HG02973 (cell line): Measurements from ENCODE around the gene LYST.
"Not testable (repeated sequence)": the region's sequence is repeated elsewhere in the genome, so short reads cannot be mapped to it uniquely, and the experiment has no call there.

Experiments used
- ATAC-seq: cut with Tn5 transposase; IDR thresholded peaks from one replicate; pipeline ENCODE4 v1.9.1; 2021; ENCODE audit warnings: moderate library complexity; ENCODE audit not compliant: unreplicated experiment

The LYST gene

DNA sequence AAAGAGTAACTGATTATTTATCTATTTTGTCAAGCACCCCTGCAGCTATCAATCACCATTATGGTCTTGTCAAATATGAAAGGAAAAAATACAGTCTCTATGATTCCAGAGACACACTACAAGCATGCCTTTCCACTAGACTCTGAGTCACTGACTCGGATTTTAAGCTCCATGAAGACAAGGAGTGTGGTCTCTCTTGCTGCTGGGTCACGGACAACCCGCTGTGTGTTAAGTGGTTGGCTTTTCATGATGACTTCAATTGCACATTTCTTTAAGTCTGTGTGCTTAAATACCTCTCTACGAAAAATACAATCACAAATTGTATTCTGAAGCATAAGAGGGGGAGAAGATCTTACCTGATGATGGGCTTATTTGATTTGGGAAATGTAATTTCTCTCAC is 203.1 kb downstream of the LYST start:
- no peak for ATAC-seq

DNA sequence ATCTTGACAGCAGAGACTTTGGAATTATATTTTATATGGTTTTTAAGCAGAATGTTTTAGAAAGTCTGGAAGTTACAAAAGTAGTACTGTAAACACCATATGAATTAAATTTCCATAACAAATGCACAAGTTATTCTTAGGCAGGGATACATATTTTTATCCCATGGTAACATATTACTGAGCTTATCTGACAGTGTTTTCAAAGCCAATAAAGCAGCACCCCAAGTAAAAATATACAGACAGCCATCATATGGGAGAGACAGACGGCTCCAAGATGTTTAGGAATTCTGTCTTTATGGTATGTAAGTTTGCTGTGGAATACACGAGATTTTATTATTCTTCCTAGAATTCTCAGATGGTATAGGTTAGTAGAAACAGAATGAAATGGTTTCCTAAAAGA is 205.1 kb downstream of the LYST start:
- no peak for ATAC-seq

DNA sequence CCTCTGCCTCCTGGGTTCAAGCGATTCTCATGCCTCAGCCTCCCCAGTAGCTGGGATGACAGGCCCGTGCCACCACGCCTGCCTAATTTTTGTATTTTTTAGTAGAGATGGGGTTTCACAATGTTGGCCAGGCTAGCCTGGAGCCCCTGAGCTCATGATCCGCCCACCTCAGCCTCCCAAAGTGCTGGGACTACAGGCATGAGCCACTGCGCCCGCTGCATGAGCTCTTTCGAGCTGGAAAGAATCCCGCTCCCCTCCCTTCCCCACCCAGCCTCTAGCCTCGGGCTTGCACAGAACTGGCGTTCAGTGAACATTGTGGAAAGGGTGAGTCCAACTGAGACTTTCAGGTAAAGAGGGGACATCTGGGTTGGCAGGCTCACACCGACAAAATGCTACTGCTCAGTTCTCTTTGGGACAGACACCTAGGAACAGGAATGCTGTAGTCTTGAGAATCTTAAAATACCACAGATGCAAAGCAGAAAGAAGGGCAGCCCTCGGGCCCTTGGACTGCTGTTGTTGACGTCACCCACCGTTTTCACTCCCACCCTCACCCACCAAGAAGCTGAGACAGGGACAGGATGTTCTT is 207.4 kb downstream of the LYST start:
- no peak for ATAC-seq

DNA sequence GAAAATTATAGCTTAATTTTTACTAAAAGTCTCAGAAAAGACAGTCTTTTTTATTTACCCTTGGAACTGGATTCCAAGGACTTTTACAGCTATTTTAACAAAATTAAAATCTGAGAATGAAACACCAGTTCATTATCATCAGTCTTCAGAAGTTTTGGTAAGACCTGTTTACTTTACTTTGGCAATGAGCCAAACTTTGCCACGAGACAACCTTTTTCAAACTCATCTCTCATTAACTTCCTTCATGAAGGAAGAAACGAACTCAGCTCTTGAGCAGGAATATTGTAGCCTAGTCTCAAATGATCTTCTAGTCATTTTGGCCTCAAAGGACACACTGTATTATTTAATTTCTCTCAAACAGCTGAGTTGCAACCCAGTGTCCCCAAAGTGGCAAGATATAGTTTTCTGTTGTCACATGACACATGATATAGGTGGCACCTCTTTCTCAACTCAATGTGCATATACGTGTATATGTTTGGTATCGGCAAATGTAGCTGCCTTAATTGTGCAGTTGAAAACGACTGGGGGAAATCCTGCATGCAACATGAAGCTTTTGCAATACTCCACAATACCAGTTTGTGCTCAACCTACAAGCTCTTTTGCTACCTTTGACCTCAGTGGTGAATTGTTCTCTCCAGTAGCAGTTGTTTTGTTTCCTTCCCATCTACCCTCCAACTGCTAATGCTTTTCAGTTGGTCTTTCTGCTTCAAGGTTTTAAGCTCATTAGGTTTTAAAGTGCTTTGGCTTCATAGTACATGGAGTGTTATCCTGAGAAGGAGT is 208.8 kb downstream of the LYST start:
- ATAC-seq, result no peak

DNA sequence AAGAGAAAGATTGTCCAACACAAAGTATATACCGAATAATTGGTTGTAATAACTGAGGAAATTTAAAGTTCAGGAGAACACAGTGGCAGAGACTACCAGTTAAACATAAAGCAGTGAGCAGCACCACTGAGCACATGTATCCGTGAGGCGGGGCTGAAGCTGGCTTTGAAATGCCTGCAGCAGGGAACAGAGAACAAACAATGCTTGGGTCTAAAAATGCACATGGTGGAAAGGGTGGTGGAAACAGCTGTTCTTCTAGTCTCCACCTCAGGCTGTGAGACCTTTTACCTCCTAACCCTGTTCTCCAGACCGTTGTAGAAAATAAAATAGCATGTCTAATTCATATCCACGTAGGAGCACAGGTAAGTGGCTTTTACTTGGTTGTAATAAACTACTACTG is 209.4 kb downstream of the LYST start:
- ATAC-seq, result no peak

DNA sequence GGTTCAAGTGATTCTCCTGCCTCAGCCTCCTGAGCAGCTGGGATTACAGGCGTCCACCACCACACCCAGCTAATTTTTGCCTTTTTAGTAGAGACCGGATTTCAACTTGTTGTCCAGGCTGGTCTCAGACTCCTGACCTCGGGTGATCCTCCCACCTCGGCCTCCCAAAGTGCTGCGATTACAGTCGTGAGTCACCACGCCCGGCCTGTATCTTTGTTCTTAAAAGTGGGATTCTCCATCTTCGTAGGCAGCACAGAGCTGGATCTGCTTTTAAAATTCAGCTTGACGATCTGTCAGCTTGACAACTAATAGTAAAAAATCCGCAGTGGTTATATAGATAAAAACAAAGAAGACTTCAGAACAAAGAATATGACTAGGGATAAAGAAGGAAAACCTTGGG is 214.3 kb downstream of the LYST start:
- no peak for ATAC-seq

DNA sequence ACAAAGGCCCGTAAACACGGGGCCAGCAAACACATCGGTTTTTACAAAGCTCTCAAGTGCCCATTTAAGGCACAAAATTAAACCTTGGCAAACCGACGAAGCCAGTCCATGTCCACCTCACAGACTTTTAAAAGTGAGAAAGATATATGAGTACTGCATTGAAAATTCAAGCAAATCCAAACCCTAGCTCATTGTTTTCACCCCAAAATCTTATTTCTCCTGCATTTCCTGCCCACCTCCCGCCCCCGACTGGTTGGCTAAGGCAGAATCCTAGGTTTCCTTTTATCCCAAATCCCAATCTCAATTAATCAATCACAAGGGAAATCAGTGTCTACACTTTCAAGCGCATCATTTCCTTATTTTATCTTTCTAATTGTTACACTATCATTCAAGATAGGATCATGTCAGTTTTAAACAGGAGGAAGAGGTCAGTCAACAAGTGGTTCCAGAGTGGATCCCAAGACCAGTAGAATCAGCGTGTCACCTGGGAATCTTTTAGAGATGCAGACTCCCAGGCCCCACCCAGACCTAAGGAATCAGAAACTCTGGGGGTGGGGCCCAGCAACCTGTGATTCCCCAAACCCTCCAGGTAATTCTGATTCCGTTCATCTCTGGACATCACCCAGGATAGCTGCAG is 215.4 kb downstream of the LYST start:
- ATAC-seq, result no peak

DNA sequence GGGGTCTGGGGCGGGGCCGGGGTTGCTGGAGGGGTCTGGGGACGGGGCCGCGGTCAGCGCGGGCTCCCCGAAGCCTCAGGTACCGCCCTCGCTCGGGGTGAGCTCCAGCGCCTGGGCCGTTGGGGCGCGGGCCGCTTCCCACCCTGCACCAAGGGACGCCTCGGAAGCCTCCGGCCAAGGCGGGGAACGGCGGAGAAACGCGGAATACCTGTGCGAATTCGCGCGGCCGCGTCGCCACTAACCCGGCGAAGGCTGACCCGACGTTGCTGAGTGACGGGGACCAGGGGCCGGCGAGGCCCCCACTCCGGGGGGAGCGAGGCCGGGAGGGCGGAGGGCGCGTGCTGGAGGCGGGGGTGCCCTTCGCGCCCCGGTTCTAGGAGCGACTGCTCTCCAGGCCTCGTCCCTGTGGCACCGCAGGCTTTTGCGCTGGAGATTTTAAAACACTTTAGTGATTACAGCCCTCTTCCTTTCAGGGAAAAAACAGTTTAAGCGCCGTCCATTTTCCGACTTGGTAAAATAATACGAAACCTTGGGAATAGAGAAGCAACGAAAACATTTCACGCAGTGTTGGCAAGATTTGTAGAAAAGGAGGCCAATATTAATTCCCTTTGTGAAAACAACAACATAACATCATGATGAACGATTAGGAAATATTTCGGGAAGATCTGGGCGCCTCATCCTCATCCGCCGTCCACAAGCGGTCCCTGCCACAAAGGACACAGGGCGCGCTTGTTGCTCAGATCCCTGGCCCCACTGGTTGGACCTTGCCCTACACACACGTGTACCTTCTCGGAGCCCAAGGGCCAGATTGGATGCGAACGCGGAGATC is 216.2 kb downstream of the LYST start:
- ATAC-seq, result no peak

DNA sequence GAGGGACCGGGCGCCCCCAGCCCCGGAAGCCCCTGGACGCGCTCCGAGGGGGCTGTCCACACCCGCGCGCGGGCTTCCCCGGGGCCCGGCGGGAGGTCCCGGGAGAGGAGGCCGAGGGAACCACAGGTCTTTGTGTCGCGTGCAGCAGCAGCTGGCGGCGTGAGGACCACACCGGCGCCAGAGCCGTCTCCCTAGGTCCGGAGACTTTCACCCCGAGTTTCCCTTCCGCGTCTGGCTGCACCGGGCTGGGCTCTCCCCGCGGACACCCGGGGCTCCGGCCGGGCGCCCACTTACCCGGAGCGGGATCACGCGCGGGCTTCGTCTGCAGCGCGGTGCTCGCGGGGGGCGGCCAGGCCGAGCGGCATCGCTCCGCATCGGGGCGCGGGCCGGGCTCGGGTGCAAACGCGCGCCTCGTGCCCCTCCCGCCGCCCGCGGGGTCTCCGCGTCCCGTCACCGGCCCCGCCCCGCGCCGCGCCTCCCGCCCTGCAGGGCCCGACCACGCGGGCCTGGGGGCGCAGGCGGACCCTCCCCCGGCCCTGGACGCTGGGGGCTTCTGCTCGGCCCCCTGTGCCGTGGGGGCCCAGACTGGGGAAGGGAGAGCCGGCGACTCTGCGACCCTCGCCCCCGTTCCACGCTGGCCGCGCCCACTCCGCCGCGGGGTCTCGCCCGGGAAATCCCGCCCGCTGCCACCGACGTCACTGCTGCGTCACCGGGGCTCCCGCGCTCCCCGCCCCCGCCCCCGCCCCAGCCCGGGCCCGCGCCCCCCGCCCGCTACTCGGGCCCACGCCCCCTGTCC is 217.1 kb downstream of the LYST start, which contains the start of gene GNG4:
Gene GNG4, minus strand, starts transcription at position 417 of the 796 bp plus-strand sequence. CDS start 65,946 bp downstream, outside the sequence.
- ATAC-seq, result peak; percentile 37

DNA sequence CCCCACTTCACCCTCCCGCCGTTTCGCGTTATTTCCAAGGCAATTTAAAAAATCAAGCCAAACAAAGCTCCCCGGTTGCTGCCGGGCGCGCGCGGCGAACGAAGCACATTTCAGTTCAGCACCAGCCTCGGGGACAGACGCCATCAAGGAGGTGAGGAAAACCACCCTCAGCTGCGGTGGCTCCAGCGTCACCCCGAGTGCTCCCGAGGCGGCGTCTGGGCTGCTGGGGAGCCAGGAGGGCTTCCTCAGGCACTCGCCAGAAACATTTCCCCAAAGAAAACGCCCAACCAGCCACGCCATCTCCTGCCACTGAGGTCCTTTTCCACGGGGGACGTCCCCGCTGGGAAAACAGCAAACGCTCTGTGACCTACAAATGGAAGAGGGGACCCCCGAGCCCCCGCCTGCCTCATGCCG is 217.7 kb downstream of the LYST start:
- ATAC-seq, result peak; percentile 49

DNA sequence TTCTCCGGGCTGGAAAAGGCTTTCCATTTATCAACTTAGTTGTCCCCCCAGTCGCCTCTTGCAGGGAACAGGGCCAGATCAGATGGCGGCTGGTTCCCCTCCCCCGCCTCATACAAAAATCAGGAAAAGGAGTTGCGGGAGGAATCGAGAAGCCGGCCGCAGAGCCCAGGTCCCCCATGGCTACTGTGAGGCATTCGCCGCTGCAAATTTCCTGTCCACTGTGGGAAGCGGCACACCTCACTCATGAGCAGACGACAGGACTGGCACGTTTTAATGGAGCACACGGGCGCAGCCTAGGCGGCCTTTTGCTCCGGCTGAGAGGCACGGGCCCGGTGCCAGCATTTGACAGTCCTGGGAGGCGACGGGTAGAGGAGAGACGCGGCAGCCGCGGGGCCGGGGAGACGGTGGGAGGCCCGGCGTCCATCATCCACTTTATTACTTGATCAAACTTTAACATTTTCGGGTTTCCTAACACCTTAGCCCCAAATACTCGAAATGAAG is 218.2 kb downstream of the LYST start:
- no peak for ATAC-seq

DNA sequence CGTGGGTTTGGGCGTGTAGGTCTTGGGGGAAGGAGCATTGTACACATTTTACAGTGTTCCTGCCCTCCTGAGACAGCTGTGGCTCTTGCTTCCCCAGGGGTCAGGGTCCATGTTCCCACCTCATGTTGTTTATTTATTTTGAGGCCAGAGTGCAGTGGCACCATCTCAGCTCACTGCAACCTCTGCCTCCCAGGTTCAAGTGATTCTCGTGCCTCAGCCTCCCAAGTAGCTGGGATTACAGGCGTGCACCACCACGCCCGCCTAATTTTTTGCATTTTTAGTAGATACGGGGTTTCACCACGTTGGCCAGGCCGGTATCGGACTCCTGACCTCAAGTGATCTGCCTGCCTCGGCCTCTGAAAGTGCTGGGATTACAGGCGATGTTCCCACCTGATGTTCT is 219.2 kb downstream of the LYST start:
- ATAC-seq, result not testable (repeated sequence)

DNA sequence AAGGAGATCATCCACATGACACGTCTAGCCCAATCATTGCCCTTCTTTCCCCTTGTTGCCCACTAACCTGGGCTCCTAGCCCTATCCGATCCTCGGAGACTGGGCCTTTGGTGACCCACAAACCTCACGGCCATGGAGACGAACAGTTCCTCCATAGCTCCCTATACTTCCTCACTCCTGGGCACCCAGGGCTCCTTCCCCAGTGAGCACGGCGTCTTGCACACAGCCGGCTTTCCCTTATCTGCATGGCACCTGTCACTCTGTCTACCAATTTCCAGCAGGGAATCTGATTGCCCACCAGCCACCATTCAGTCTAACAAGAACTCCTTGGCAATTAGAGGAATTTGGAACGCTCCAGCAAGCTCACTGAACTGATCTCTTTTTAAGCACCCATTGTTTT is 220.2 kb downstream of the LYST start:
- ATAC-seq, result no peak

DNA sequence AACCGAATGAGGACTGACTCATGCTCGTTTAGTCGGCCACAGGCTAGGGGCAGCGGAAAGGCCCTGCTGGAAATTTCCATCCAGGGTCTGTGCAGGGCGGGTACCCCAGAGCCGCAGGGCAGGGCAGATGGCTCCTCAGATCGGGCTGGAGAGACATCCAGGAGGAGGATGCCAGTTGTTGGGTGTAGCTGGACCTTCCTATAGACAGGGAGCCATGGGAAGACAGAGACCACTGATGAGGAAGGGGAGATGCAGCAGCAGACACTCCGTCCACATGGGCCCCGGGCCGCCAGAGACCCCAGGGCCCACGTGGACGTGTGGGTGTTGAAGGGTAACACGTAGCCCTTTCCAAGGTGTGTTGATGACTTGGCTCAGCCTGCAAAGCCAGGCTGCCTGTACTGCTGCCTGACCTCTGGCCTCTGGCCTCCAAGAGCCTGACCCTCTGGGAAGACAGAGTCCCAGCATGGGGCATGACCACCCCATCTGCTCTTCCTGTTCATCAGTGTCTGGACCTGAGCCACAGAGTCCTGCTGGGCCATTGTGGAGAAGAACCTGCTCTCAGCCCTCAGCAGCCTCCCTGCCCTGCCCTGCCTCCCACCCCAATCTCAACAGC is 221.9 kb downstream of the LYST start:
- ATAC-seq, result no peak

DNA sequence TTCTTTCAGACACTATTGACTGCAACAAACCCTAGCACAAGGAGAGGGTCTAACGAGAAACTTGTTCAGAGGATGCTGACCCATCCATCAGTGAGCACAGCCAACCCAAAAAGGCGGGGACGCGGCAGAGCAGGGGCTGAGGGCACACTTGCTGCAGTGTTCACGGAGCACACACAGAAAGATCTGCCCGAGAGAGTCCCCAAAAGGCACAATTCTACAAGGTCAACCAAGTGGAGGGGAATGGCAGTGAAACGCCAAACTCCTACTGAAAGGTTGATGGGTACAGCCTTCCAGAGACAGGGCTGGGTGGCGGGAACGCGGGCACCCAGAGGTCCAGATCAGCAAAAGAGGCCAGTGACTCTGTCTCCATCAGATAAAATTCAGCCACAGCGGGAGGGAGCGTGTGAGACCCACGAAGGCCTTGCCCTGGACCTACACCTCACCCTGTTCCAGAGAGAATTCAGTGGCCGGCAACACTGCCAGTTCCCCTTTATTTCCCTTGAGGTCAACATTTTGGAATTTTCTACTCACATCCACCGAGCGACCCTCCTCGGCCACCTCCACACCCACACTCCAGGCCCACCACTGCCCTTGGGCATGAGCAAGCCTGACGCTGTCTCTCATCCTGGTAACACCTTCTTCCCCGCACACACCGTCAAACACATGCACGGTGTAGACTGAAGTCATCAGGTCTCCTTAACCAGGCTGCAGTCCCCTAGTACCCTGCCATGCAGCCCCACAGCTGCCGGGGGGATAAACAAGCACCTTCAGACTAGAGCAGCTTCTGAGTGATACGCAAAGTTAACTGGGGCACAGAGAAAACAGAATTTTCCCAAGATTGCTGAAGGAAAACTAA is 222.6 kb downstream of the LYST start:
- ATAC-seq, result no peak

DNA sequence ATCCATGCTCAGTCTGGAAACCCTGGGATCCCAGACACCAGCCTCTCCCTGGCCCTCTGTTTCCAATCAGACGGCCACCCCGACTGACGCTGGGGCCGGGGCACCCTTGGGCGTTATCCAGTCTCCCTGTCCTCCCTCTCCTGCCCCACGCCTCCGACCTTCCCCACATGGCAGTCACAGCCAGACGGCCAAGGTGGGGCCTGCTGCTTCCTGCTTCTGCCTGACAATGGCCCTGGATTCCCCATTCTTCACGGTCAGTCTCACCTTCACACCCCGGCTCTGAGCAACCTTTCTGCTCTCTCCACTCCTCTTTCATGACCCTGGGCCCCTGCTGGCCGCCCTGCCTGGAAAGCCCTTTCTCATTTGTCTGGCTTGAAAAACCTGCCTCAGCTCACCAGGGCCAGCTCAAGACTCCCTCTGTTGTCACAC is 223.7 kb downstream of the LYST start:
- no peak for ATAC-seq

DNA sequence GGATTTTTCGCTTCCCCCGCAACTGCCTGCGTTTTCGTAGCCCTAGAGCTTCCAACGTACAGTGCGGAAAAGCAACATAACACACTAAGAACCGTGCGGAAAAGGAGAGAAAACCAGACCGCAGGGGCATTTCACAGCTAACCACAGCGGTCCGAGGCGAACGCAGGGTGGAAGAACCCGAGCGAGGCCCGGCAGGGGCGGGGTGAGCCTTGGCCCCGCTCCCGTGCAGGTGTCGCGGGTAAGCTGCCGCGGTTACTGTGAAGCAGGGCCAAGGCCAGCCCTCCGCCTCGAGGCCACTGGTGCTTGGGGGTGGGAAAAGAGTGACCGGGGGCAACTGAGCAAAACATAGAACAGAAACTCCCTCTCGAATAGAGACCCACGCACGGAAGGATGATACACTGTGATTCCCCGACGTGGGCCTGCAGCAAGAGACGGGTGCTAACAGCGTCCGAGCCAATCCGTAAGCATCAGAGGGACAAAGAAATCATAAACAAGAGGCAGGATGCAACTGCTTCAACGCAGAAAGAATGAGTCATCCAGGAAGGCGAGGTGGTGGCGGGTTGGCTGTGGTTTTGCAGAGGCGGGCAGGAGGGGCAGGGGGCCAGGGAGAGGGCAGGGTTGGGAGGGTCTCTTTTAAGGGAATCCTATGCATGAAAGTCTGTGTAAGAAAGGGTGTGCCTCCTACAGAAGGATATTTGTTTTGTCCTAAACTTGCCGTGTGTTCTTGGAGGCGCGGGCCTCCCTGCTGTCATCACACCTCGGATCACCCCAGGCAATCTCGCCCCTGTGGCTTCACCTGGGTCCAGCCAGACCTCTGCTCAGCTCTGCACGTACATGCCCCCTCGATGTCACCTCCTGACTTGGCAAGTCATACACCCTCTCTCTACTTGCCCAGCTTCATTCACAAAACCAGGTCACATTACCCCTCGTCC is 224.4 kb downstream of the LYST start:
- ATAC-seq, result peak; percentile 81

DNA sequence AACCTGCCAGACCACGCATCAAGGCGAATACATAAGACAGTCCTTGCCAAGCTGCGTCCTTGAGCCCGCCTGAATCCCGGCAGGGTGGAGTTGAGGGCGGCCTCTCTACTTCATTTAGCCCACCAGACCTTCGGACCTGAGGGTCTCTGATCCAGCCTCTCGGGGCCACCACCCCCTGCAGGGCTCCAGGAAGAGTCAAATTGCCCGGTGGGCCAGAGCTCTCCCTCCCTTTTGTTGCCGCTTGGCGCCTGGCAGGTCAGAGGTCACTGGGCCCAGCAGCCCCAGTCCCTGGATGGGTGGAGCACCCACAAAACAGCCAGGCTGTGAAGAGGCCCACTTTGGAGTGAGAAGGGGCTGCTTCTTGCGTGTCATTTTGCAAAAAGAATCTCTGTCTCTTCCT is 226.1 kb downstream of the LYST start:
- ATAC-seq, result no peak
